SK-N-MC (cell line): ENCODE measurements around the gene A4GALT.

Experiments used
- EZH2 ChIP-seq: fragments of 200-600 bp; sonication (generic); IDR thresholded peaks from one replicate; pipeline ENCODE4 v1.6.1; 2017; ENCODE audit warnings: antibody characterized with exemption
- FOXP2 ChIP-seq: optimal IDR thresholded peaks from 2 replicates; pipeline ENCODE3; 2011; ENCODE audit warnings: mild to moderate bottlenecking, moderate library complexity; ENCODE audit not compliant: insufficient read depth; ENCODE audit errors: extremely low read length, control extremely low read depth
- POLR2AphosphoS5 ChIP-seq: IDR thresholded peaks from 2 replicates; pipeline ENCODE4 v1.6.1; 2012; ENCODE audit warnings: mild to moderate bottlenecking, low read depth, low read length, borderline replicate concordance

DNA sequence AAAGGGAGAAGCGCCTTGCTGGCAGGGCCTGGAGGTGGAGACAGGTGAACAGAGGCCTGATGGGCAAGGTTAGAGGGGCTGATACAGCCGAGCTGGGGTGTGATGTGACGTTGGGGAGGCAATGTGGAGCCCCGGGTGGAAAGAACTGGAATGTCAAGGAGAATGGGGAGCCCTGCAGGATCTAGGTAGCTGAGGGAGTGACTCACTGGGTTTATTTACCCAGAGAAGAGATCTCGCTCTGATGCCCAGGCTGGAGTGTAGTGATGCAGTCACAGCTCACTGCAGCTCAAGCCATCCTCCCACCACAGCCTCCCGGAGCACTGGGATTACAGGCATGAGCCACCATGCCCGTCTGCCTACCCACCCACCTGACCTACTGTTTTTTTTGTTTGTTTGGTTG lies 69.5 kb downstream of the A4GALT start:
- TF ChIP-seq EZH2 (no peak), POLR2AphosphoS5 (no peak), FOXP2 (no peak)
